Endodermal cell (in vitro differentiated cells): ENCODE measurements around the gene SLC28A1. TPM values are rescaled to one million over a fixed set of nuclear protein-coding genes. Genes with fewer than 3 reads are reported as not detected.
A peak's percentile ranks its signal among the peaks of the same experiment; 100 is the strongest.

ENCODE experiments used
- DNase-seq: peaks from one replicate; pipeline ENCODE4 v3.0.0-alpha.2; 2017
- H3K27ac ChIP-seq: 2 replicates; pipeline ENCODE4 v1.5.1; 2013; ENCODE audit warnings: mild to moderate bottlenecking, low read depth, low read length, moderate library complexity
- H3K27me3 ChIP-seq: 2 replicates; pipeline ENCODE4 v1.6.1; 2013; ENCODE audit warnings: mild to moderate bottlenecking, low read length, moderate library complexity; ENCODE audit not compliant: insufficient read depth, control insufficient read depth, poor library complexity, severe bottlenecking
- H3K36me3 ChIP-seq: 2 replicates; pipeline ENCODE4 v1.7.0; 2013; ENCODE audit warnings: mild to moderate bottlenecking, low read length, moderate library complexity; ENCODE audit not compliant: control insufficient read depth, insufficient read depth
- H3K4me1 ChIP-seq: one replicate; pipeline ENCODE4 v1.7.0; 2013; ENCODE audit warnings: low read length; ENCODE audit not compliant: control insufficient read depth, insufficient read depth
- H3K4me3 ChIP-seq: 2 replicates; pipeline ENCODE4 v1.5.1; 2013; ENCODE audit warnings: mild to moderate bottlenecking, low read length, moderate library complexity
- H3K9ac ChIP-seq: 2 replicates; pipeline ENCODE4 v1.6.1; 2013; ENCODE audit warnings: mild to moderate bottlenecking, low read length, moderate library complexity; ENCODE audit not compliant: poor library complexity, severe bottlenecking; ENCODE audit errors: extremely low read depth
- H3K9me3 ChIP-seq: 2 replicates; pipeline ENCODE4 v1.6.1; 2013; ENCODE audit warnings: mild to moderate bottlenecking, low read length, moderate library complexity; ENCODE audit not compliant: control insufficient read depth
- H3K27ac Mint-ChIP-seq: 2 replicates; pipeline ENCODE4 v1.8.0; 2020; ENCODE audit warnings: mixed read lengths
- H3K27me3 Mint-ChIP-seq: 2 replicates; pipeline ENCODE4 v1.8.0; 2021; ENCODE audit warnings: mild to moderate bottlenecking, mixed read lengths; ENCODE audit not compliant: insufficient read depth
- H3K36me3 Mint-ChIP-seq: 2 replicates; pipeline ENCODE4 v1.8.0; 2020; ENCODE audit warnings: low read depth, mixed read lengths
- H3K4me1 Mint-ChIP-seq: 2 replicates; pipeline ENCODE4 v1.8.0; 2020; ENCODE audit warnings: mixed read lengths
- H3K4me3 Mint-ChIP-seq: 2 replicates; pipeline ENCODE4 v1.8.0; 2020; ENCODE audit warnings: mild to moderate bottlenecking, moderate library complexity, mixed read lengths
- H3K9me3 Mint-ChIP-seq: 2 replicates; pipeline ENCODE4 v1.8.0; 2020; ENCODE audit warnings: mild to moderate bottlenecking, mixed read lengths
- WGBS, 2 experiments: methylation state at CpG; one replicate each; pipeline versions ENCODE4 v1.1.5 to v1.1.7; 2013; ENCODE audit warnings: missing lambda C conversion rate in 2 of 2, mixed read lengths in 1 of 2; ENCODE audit not compliant: insufficient coverage in 1 of 2, insufficient read length in 1 of 2; 5-methylcytosine and 5-hydroxymethylcytosine counted together
- total RNA-seq, 2 donors: library from RNA; stranded (reverse); fragmentation: NEBNext Ultra II Directional in 1 of 2; extraction: Animal tissue kit (Norgen Biotek cat#: 25700) in 1 of 2; gene quantifications; 2 replicates in 1 of 2; 3 replicates in 1 of 2; pipeline ENCODE4 v1.2.1, GENCODE V29; 2021
- TF ChIP-seq, protein P1 (sequence below): fragments of 200-600 bp; sonication (generic); conservative IDR thresholded peaks from 2 replicates; pipeline ENCODE4 v1.5.0; 2021; ENCODE audit warnings: antibody characterized with exemption, mild to moderate bottlenecking

SLC28A1 gene
- total RNA-seq, 2 donors from 2014 or later: not detected

DNA sequence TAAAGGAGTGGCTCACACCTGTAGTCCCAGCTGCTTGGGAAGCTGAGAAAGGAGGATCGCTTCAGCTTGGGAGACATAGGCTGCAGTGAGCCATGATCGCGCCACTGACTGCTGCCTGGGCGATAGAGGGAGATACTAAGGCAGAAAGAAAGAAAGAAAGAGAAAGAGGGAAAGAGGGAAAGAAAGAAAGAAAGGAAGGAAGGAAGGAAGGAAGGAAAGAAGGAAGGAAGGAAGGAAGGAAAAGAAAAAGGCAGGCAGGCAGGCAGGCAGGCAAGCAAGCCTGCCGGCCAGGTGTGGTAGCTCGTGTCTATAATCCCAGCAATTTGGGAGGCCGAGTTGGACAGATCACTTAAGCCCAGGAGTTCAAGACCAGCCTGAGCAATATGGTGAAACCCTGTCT is 15.3 kb downstream of the SLC28A1 start:
- TF ChIP-seq, protein P1, sequence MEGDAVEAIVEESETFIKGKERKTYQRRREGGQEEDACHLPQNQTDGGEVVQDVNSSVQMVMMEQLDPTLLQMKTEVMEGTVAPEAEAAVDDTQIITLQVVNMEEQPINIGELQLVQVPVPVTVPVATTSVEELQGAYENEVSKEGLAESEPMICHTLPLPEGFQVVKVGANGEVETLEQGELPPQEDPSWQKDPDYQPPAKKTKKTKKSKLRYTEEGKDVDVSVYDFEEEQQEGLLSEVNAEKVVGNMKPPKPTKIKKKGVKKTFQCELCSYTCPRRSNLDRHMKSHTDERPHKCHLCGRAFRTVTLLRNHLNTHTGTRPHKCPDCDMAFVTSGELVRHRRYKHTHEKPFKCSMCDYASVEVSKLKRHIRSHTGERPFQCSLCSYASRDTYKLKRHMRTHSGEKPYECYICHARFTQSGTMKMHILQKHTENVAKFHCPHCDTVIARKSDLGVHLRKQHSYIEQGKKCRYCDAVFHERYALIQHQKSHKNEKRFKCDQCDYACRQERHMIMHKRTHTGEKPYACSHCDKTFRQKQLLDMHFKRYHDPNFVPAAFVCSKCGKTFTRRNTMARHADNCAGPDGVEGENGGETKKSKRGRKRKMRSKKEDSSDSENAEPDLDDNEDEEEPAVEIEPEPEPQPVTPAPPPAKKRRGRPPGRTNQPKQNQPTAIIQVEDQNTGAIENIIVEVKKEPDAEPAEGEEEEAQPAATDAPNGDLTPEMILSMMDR: no peak
- 90 to 92% methylated on average over 4 to 7 of the region's 7 CpGs for WGBS, 2 experiments

DNA sequence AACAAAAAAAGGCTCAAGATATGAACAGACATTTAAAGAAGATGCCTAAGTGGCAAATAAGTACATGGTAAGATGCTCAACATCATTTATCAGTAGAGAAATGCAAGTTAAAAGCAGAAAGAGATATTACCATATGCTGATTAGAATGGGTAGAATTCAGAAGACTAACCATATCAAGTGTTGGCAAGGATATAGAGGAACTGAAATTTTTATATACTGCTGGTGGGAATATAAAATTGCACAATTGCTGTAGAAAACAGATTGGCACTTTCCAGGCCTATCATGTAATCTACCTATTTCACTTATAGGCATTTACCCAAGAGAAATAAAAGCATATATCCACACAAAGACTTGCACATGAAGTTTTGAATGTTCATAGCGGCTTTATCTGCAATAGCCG is 17.1 kb downstream of the SLC28A1 start:
- Histone ChIP-seq H3K9ac (no peak overlapping the region), H3K4me1 (no peaks in the 10 kb centered on the region), H3K27me3 (no peaks in the 10 kb centered on the region), H3K36me3 (no peaks in the 10 kb centered on the region), H3K27ac (no peak overlapping the region), H3K4me3 (no peak overlapping the region), H3K9me3 (no peaks in the 10 kb centered on the region)
- 42% methylated on average over 2 of the region's 2 CpGs; no CpG with 5 or more reads in 1 of the 2 experiments for WGBS, 2 experiments
- no peak for DNase-seq
- TF ChIP-seq, protein P1: no peak
- no peaks in the 10 kb centered on the region for H3K4me1 Mint-ChIP-seq
- H3K4me3 Mint-ChIP-seq: no peak overlapping the region
- no peak overlapping the region for H3K27ac Mint-ChIP-seq
- H3K9me3 Mint-ChIP-seq: peaks cover 5% of the 10 kb centered on the region
- H3K27me3 Mint-ChIP-seq: peaks cover 2% of the 10 kb centered on the region
- H3K36me3 Mint-ChIP-seq: no peaks in the 10 kb centered on the region

More for the DNA sequence above, 15.3 kb downstream of the SLC28A1 start:
- peaks cover 2% of the 10 kb centered on the region for H3K27me3 Mint-ChIP-seq
- Histone ChIP-seq H3K36me3 (no peaks in the 10 kb centered on the region), H3K9ac (no peak overlapping the region), H3K27ac (no peak overlapping the region), H3K4me3 (no peak overlapping the region), H3K4me1 (no peaks in the 10 kb centered on the region), H3K9me3 (no peaks in the 10 kb centered on the region), H3K27me3 (no peaks in the 10 kb centered on the region)
- no peak overlapping the region for H3K4me3 Mint-ChIP-seq
- H3K4me1 Mint-ChIP-seq: no peaks in the 10 kb centered on the region
- DNase-seq: peak; percentile 13
- H3K27ac Mint-ChIP-seq: no peak overlapping the region
- H3K36me3 Mint-ChIP-seq: no peaks in the 10 kb centered on the region
- H3K9me3 Mint-ChIP-seq: peaks cover 5% of the 10 kb centered on the region

DNA sequence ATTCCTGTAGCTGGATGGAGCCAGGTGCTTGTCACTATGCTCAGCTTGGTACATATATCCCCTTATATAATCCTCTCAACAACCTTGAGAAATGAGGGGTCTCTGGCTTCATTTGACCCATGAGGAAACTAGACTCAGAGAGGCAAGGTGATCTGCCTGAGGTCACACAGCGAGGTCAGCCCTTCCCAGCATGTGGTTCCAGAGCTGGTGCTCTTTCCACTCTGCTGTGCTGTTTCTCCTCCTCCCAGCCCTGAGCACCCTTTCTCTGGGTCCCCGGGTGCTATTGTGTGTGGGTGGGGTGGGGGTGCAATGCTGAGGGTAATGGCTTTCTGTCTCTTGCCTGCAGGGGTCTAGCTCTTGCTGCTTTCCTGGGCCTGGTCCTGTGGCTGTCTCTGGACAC is 19.3 kb downstream of the SLC28A1 start:
- no peaks in the 10 kb centered on the region for H3K9me3 ChIP-seq
- H3K4me1 ChIP-seq: no peaks in the 10 kb centered on the region
- no peaks in the 10 kb centered on the region for H3K4me1 Mint-ChIP-seq
- no peaks in the 10 kb centered on the region for H3K36me3 ChIP-seq
- H3K4me3 Mint-ChIP-seq: no peak overlapping the region
- H3K27me3 Mint-ChIP-seq: peaks cover 2% of the 10 kb centered on the region
- H3K27ac ChIP-seq: no peak overlapping the region
- H3K27ac Mint-ChIP-seq: no peak overlapping the region
- TF ChIP-seq, protein P1: no peak
- peaks cover 5% of the 10 kb centered on the region for H3K9me3 Mint-ChIP-seq
- H3K4me3 ChIP-seq: no peak overlapping the region
- no peaks in the 10 kb centered on the region for H3K27me3 ChIP-seq
- H3K36me3 Mint-ChIP-seq: no peaks in the 10 kb centered on the region
- 97% methylated on average over 2 of the region's 2 CpGs; no CpG with 5 or more reads in 1 of the 2 experiments for WGBS, 2 experiments
- no peak for DNase-seq
- H3K9ac ChIP-seq: no peak overlapping the region
